Testis (tissue), 3 donors: ENCODE measurements around the gene MLST8. TPM values are rescaled to one million over a fixed set of nuclear protein-coding genes. Genes with fewer than 3 reads are reported as not detected.

ENCODE experiments used
- DNase-seq: peaks from one replicate; pipeline ENCODE4 v3.0.0-alpha.2; 2019
- H3K27ac ChIP-seq, 2 donors: fragments of 200-600 bp; sonication (generic); one replicate each; pipeline ENCODE4 v1.5.1; 2019
- H3K27me3 ChIP-seq: fragments of 200-600 bp; sonication (generic); one replicate; pipeline ENCODE4 v1.5.1; 2019
- H3K36me3 ChIP-seq: fragments of 200-600 bp; sonication (generic); one replicate; pipeline ENCODE4 v1.5.1; 2017; ENCODE audit warnings: low read depth; ENCODE audit errors: missing control alignments
- H3K4me1 ChIP-seq: fragments of 200-600 bp; sonication (generic); one replicate; pipeline ENCODE4 v1.5.1; 2019
- H3K4me3 ChIP-seq, 2 donors: fragments of 200-600 bp; sonication (generic); one replicate each; pipeline ENCODE4 v1.5.1; 2017 to 2019
- H3K9me3 ChIP-seq: fragments of 200-600 bp; sonication (generic); one replicate; pipeline ENCODE4 v1.5.1; 2017
- POLR2A ChIP-seq: fragments of 450-650 bp; IDR thresholded peaks from one replicate; pipeline ENCODE4 v1.6.1; 2017; ENCODE audit warnings: antibody characterized with exemption, mild to moderate bottlenecking, moderate library complexity
- WGBS, 2 donors: methylation state at CpG; one replicate each; pipeline ENCODE4 v1.1.5; 2018; 5-methylcytosine and 5-hydroxymethylcytosine counted together
- intact Hi-C: fragments of 100-400 bp; cut with DNase I; formaldehyde crosslinking; loops from one replicate; pipeline ENCODE4 v1.15.1; 2023; ENCODE audit warnings: low total_unique reads
- polyA plus RNA-seq: library from polyadenylated mRNA; stranded (reverse); fragments of 350-450 nt; fragmentation: Illumina TruSeq; extraction: RNeasy Lipid Tissue Mini Kit (QIAGEN cat#74804); gene quantifications from one replicate; pipeline ENCODE4 v1.2.3, GENCODE V29; 2014; ENCODE audit warnings: low read depth, low replicate concordance; ENCODE audit not compliant: insufficient read depth
- total RNA-seq, 2 donors: library from RNA; depleted of rRNA; stranded (reverse); fragments of >200 nt; gene quantifications; one replicate each; pipeline ENCODE4 v1.2.3, GENCODE V29; 2016
- TF ChIP-seq, protein P1 (sequence below), 3 experiments: fragments of 450-650 bp in 2 of 3; fragments of 200-600 bp in 1 of 3; sonication (generic) in 1 of 3; IDR thresholded peaks; one replicate each; pipeline ENCODE4 v1.5.1; 2016 to 2019; ENCODE audit warnings: antibody characterized with exemption in 3 of 3, mild to moderate bottlenecking in 2 of 3, moderate library complexity in 1 of 3

MLST8 gene
- total and polyA plus RNA-seq, 3 donors from 2014 or later: 89.0 to 113 (median 95.4) TPM

DNA sequence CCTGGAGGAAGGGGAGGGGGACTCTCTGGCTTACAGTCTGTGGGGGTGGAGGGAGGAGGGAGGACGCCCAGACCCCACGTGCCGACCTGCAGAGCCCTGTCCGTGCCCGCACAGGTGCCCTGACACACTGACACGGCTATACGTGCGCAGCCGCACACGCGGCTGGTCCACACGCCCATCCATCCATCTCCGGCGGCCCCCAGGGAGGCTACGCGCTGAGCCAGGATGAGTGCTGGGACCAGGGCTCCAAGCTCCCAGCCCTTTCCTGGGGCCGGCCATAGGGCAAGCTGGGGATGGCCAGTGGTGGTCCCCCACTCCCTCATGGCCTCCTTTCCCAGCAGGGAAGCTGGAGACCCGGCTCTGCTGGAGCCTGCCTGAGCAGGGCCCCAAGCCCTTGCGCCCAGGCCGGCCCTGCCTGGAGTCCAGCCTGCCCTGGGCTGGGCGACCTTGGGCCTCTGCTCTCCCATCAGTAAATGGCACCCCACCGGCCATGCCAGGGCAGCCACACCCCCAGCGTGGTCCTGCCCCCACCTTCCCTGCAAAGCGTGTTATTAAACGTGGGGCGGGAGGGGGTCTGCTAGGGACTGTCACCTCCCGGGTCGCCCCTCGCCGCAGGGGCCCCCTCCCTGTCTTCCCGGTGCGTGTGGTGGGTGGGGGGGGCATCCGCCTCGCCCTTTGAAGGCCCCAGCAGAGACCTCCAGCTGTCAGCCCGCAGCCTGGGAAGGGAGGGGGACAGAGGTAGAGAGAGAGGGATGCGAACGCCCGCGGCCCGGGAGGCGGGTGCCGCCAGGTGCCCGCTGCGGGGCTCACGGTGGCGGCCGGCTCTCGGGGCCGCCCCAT is 9.7 kb upstream of the MLST8 start:
- WGBS, 2 donors: 0 to 7% methylated on average over 3 to 46 of the region's 49 CpGs
- DNase-seq: no peak
- H3K36me3 ChIP-seq: no peaks in the 10 kb centered on the region

DNA sequence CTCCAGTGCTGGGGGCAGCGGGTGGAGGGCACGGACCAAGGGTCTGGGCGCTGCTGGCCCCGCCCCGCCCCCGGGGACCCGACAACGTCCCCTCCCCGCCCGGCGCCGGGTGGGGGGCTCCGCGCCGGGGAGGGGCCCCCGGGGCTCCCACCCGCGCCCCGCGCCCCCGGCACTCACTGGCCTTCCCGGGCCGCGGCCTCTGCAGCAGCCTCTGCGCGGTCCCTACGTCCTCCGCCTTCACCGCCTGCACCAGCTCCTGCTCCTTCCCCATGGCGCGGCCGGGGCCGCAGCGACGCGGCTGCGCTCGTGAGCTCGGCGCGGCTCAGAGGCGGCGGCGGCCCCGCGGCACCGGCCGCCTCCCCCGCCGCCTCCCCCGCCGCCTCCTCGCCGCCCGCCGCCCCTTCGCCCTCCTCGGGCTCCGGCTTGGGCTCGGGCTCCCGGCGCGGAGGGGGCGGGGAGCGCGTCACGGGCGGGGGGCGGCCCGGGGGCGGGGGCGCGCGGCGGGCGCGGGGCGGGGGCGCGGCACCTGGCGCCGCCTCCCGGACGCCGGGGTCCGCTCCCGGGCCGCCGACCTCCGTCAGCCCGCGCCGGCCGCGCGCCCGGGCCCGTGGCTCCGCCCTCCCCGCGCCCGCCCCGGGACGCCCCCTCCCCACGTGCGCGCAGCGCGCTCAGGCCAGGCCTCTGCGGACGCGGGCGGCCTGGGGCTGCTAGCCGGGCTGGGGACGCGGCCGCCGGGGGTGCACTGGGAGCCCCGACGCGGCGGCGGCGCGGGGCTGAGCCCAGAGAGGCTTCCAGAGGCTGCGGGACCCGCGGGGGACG is 8.9 kb upstream of the MLST8 start, which contains the start of gene CASKIN1:
Gene CASKIN1 (minus strand): TSS at position 444 of the 819 bp plus-strand sequence. CDS start 173 bp downstream, at position 271.
- 1% methylated on average over 68 of the region's 129 CpGs; no CpG with 5 or more reads in 1 of the 2 donors for WGBS, 2 donors
- peak within 1 kb of the TSS; percentile 26 for H3K4me3 ChIP-seq
- no peaks in the 10 kb centered on the region for H3K27me3 ChIP-seq
- no peak within 1 kb of the TSS for H3K27ac ChIP-seq
- no peak for DNase-seq
- H3K9me3 ChIP-seq: no peaks in the 10 kb centered on the region
- no peaks in the 10 kb centered on the region for H3K36me3 ChIP-seq
- no peak for TF ChIP-seq POLR2A
- TF ChIP-seq, protein P1, sequence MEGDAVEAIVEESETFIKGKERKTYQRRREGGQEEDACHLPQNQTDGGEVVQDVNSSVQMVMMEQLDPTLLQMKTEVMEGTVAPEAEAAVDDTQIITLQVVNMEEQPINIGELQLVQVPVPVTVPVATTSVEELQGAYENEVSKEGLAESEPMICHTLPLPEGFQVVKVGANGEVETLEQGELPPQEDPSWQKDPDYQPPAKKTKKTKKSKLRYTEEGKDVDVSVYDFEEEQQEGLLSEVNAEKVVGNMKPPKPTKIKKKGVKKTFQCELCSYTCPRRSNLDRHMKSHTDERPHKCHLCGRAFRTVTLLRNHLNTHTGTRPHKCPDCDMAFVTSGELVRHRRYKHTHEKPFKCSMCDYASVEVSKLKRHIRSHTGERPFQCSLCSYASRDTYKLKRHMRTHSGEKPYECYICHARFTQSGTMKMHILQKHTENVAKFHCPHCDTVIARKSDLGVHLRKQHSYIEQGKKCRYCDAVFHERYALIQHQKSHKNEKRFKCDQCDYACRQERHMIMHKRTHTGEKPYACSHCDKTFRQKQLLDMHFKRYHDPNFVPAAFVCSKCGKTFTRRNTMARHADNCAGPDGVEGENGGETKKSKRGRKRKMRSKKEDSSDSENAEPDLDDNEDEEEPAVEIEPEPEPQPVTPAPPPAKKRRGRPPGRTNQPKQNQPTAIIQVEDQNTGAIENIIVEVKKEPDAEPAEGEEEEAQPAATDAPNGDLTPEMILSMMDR (IDR thresholded peaks at IDR 0.05): no peak
- intact Hi-C loops: no loop called here
- H3K4me1 ChIP-seq: peaks cover 9% of the 10 kb centered on the region

More for the DNA sequence above, 9.7 kb upstream of the MLST8 start:
- H3K4me1 ChIP-seq: peaks cover 9% of the 10 kb centered on the region
- intact Hi-C loops: no loop called here
- peak overlapping the region; percentile 26 for H3K4me3 ChIP-seq
- no peaks in the 10 kb centered on the region for H3K27me3 ChIP-seq
- no peaks in the 10 kb centered on the region for H3K9me3 ChIP-seq
- TF ChIP-seq POLR2A: no peak
- TF ChIP-seq, protein P1 (IDR thresholded peaks at IDR 0.05): no peak
- H3K27ac ChIP-seq: no peak overlapping the region

DNA sequence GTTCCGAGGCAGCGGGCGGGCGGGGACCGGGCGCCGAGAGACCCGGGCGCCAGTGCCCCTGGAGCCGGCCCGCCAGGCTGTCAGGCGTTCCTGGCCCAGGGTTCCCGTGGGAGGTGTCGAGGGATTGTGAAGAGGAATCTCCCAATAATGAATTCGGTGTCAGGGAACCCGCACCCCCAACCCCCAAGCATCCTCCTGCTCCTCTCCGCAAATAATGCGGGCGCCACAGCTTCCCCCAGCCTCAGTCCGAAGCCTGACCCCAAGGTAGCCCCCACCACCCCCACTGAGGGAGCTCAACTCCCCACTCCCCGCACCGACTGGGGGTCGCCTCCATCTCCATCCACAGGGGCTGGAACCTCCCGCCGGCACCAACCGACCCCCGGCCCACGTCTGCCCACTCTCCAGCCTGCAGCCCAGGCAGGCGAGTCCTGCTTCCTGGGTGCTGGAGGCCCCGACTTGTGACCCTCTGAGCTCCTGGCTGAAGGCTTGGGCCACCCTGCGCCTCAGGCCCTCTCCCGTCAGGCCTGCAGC is 8.2 kb upstream of the MLST8 start:
- Histone ChIP-seq H3K4me1 (peaks cover 9% of the 10 kb centered on the region), H3K36me3 (no peaks in the 10 kb centered on the region), H3K4me3 (peak overlapping the region in 1 of 2 donors; percentile 13), H3K9me3 (no peaks in the 10 kb centered on the region), H3K27ac (no peak overlapping the region), H3K27me3 (no peaks in the 10 kb centered on the region)
- DNase-seq: no peak
- TF ChIP-seq, protein P1 (IDR thresholded peaks at IDR 0.05): no peak
- TF ChIP-seq POLR2A: no peak
- intact Hi-C loops: no loop called here
- 25 to 31% methylated on average over 12 to 31 of the region's 32 CpGs for WGBS, 2 donors

DNA sequence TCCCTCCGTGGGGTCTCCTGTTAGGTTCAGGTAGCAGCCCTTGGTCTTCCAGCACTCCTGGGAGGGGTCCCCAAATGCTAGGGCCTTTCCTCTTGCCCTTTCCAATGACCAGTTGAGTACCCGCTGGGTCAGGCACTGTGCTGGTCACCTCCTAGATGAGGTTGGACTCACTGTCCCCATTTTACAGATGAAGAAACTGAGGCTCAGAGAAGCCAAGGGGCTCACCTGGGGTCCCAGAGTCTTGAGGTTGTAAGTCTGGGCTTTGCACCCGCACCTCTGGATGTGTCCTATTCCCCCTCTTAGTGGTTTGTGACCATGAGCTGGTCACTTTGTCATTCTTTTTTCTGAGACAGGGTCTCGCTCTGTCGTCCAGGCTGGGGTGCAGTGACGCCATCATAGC is 7.5 kb upstream of the MLST8 start:
- 67 to 78% methylated on average over 5 to 6 of the region's 6 CpGs for WGBS, 2 donors
- H3K9me3 ChIP-seq: no peaks in the 10 kb centered on the region
- H3K27ac ChIP-seq: no peak overlapping the region
- no peak for TF ChIP-seq POLR2A
- TF ChIP-seq, protein P1 (IDR thresholded peaks at IDR 0.05): no peak
- intact Hi-C loops: no loop called here
- H3K36me3 ChIP-seq: no peaks in the 10 kb centered on the region
- H3K4me1 ChIP-seq: peaks cover 9% of the 10 kb centered on the region
- H3K4me3 ChIP-seq: no peak overlapping the region
- no peaks in the 10 kb centered on the region for H3K27me3 ChIP-seq
- no peak for DNase-seq
